SK-MEL-5 (cell line): Measurements from ENCODE around the gene RASGRF1. TPM values are rescaled to one million over a fixed set of nuclear protein-coding genes. Genes with fewer than 3 reads are reported as not detected.

Source experiments
- DNase-seq: peaks from one replicate; pipeline ENCODE4 v3.0.0-alpha.2; 2016; ENCODE audit warnings: low read depth, low spot score
- in situ Hi-C: cut with HindIII; loops from 2 replicates; pipeline ENCODE4 v1.10.0; 2016; ENCODE audit warnings: low sequenced_read_pairs, high pct_unique_total_duplicates, low pct_unique_long_range_greater_than_20kb
- total RNA-seq: library from RNA; depleted of rRNA; stranded (reverse); fragments of >200 nt; shearing (Covaris generic); gene quantifications from 2 replicates; pipeline ENCODE4 v1.2.3, GENCODE V29; 2014

RASGRF1 gene
- total RNA-seq, 1 experiment from 2014 or later: 0.37 TPM

GRCh38 chr15:79082363-79083070 is 8.1 kb downstream of the RASGRF1 start:
- in situ Hi-C loops: no loop called here
- no peak for DNase-seq

DNA sequence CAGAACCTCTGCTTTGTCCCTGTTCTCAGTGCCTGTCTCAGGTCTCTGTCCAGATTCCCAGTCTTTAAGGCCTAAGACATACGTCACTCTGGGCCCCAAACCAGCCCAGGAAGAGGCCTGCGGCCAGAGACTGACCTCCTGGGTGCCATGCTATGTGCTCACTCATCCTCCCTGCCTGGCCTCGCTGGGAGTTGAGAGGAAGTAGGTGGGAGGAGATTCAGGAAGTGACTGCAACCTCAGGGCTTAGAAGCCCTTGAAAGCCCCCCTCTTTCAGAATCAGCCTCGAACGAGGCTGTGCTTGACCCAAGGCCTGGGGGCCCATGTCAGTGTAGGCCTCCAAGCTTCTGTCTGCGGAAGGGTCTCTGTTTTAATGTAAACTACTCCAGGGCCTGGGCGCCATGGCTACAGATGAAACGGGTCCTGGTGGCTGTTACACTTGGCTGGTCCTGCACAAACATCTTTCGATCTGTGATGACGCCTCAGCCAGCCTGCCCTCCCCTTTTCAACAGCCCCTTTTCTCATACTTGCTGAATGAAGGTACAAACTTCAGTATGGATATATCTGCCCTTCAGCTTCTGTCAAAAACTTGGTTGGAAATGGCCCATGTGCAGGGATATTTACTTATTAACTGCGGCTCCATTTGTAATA is 11.7 kb downstream of the RASGRF1 start:
- in situ Hi-C loops: no loop called here
- DNase-seq: no peak

DNA sequence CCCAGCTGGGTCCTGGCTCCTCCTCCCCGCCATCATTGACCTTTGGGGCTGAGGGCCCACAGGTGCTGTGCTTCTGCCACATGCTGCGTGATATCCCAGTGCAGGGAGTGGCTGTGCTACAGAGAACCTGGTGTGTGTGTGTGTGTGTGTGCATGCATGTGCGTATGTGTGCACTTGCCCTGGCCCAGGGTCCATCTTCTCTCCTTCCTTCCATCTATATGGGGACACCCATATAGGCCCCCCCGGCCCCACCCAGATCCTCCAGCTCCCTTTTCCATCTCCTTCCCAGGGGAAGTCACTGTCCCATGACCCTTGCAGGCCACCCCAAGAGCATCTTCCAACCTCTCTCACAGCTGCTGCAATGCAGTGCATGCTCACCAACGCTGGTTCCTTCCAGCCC is 12.6 kb downstream of the RASGRF1 start:
- in situ Hi-C loops: no loop called here
- no peak for DNase-seq

DNA sequence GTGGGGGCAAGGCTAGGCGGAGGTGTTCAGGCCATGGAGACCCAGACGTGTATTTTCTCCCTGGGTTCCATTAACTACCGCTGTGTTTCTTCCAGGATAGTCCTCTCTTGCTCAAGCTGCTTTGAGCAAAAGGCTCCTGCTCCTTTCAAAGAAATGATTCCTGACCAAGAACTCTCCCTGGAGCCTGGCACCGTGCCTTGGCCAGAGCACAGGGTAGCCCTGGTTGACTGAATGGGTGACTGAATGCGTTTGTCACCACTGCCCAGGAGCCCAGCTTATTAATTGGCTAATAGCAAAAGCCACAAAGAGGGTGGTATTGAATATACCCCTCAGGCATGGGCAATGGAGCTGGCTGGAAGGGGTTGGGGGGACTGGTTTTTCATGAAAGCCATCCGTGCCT is 13.9 kb downstream of the RASGRF1 start:
- no peak for DNase-seq
- in situ Hi-C loops: no loop called here

- DNase-seq: no peak
- in situ Hi-C loops: no loop called here
Measured at GRCh38 chr15:79075256-79075655, 15.3 kb downstream of the RASGRF1 start.

DNA sequence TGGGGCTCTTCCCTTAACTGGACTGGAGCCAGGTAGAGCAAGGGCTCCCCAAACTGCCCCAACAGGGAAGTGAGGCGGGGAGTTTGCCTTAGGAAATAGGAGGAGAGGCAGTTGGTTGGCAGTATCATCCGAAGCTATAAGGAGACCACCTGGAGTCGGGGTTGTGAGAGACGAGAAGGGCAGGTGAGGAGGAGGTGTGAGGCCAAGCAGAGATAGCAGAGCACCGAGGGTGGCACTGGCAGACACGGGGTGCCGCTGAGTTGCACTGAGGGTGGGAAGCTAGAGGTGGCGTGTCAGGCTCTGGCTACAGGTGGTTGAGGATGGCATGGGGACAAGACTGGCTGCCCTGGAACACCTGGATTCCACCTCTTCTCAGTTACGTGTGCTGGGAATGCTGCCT is 17.2 kb downstream of the RASGRF1 start:
- in situ Hi-C loops: no loop called here
- no peak for DNase-seq

GRCh38 chr15:79071901-79072300 is 18.7 kb downstream of the RASGRF1 start:
- in situ Hi-C loops: no loop called here
- no peak for DNase-seq

DNA sequence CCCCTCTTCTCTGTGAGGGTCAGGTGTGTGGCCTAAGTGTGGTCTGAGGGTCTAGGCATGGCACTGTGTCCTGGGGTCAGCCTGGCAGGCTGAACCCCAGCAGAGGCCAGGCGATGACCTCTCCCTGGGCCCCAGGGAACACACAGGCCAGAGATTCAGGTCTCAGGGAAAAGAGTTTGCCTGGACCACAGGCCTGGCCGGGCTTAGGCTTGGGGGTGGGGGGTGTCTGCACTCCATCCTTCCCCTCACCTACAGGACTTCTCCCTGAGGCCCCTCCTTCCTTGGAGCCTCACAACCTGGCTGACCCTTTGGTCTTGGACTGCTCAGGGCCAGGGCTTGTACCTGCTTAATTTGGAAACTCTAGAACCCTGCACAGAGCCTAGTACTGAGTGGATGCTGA is 21.8 kb downstream of the RASGRF1 start:
- in situ Hi-C loops: no loop called here
- no peak for DNase-seq

DNA sequence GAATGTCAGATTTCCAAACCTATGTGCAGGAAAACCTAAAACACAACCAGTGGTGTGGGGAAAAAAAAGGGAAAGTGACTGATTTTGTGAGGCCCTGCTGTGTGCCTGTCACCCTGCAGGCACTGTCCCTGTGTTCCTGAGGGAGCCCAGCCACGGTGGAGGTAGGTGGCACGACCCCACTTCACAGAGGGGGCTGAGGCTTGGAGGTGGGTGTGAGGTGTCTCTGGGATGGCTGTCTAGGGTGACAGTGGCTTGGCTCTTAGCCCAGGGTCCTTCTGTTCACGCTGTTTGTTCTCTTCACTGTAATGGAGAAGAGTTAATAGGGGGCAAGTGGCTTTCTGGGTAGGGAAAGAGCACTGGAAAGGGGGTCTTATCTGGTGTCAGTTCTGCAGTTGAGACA is 22.6 kb downstream of the RASGRF1 start:
- no peak for DNase-seq
- in situ Hi-C loops: no loop called here

- DNase-seq: no peak
- in situ Hi-C loops: no loop called here
Measured at GRCh38 chr15:79067072-79067833, 23.3 kb downstream of the RASGRF1 start.

DNA sequence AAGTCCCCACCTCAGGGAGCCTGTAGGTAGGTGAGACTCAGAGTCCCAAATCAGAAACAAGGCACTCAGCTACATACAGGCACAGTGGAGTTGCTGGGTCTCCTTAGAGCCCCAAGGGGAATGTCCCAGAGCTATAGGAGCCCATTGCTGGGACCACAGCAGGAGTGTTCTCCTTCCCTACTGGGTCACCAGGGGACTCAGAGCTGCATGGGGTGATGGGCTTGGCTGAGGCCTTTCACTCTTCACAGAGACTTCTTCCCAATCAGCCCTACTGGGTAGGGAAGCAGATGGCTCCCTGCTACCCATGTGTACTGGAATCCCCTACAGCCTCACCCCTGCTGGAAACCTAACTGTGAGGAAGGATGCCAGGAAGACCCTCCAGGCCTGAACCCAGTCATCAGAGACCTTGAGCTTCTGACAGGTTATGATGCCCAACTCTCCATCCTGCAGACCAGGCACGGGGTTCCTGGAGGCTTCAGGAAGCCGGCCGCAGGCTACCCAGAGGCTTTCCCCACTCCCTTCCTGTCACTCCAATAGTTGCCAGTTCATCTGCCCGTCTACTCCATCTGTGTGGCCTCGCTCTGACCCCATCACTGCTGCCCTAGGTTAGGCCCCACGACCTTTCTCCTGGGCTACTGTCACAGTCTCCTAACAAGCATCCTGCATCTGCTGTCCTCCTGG is 24.0 kb downstream of the RASGRF1 start:
- in situ Hi-C loops: no loop called here

DNA sequence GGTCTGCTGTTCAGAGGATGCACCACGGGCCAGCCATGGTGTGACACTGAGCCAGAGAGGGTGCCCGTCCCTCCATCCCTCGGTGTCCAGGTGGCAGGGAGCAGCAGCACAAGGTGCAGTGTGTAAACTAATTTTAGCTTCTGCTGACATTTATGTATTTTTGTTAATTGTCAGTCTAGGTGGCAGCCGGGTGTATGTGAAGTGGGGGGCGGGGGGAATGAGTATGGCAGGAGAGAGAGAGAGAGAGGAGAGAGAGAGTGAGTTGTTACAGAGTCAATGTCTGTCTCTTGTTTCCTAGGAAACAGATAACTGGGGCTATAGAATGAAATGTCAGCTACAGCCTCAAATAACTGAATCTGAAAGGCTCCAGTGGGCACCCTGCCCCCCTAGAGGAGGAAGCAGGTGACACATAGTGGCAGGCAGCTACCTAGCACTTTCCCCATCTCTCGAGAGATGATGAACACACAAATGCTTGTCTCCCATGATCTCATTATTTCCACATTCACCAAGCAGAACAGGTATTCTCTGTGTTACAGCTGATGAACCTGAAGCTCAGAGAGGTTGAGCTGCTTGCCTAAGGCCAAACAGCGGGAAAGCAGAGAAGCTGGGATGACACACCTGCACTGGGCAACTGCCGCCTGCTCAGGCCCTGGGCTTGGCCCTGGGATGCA is 24.7 kb downstream of the RASGRF1 start:
- in situ Hi-C loops: no loop called here
- DNase-seq: no peak

More for the DNA sequence above, 24.0 kb downstream of the RASGRF1 start:
- no peak for DNase-seq

DNA sequence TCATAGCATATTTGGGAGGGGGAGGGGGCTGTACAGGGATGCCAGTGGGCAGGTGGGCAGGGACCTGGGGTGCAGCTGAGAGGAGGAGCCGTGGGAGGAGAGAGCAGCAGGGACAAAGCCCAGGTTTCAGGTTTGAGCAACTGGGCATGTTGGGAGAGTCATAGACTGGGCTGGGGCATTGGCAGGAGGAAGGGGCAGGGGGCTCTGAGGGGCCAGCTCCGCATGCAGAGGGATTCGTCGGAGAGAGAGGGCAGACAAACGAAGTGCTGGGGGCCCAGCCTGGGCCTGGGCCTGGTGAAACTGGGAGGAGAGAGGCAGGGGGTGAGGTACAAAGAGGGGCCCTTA is 25.2 kb downstream of the RASGRF1 start:
- no peak for DNase-seq
- in situ Hi-C loops: no loop called here

DNA sequence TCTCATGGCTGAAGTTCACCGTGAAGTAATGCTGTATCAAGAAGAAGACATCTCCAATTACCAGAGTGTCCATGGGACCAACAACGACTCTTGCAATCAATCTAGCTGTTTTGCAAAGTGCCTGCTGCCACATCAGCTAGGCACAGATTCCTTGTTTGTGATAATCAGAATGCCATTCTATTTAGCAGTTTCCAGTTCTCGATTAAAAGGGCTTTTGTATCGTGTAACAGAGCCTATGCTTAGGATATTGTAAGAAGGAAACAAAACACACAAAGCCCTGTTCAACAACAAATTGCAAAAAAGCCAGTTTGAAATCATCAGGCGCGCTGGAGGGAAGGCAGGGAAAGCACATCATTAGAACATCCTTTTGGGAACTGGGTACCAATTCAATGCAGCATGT is 26.1 kb downstream of the RASGRF1 start:
- in situ Hi-C loops: no loop called here
- DNase-seq: no peak

DNA sequence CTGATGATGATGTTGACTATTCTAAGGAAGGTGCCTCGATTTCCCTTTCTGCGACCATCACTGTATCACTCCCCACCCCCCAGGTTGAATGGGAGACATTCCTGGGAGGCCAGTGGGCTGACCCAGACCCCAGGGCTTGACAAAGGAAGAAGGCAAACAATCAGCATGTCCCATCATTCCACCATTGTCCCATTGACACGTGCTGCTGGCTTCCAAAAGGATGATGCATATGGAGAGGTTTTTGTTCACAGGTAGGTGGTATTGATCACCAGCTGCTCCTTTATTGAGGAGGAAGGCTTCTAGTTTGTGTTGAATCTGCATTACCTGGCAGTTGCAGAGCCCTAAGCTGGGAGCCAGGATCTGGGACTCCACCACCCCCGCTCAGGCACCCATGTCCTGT is 30.4 kb downstream of the RASGRF1 start:
- in situ Hi-C loops: no loop called here
- no peak for DNase-seq

- in situ Hi-C loops: no loop called here
- DNase-seq: no peak
Measured at GRCh38 chr15:79059081-79059572, 31.5 kb downstream of the RASGRF1 start.

GRCh38 chr15:79058260-79058850 is 32.2 kb downstream of the RASGRF1 start:
- in situ Hi-C loops: no loop called here
- DNase-seq: no peak
